Esophagus muscularis mucosa (tissue), 4 donors: ENCODE data around the gene TEX54. TPM values are rescaled to one million over a fixed set of nuclear protein-coding genes. Genes with fewer than 3 reads are reported as not detected.

ENCODE experiments used
- DNase-seq: peaks from one replicate; pipeline ENCODE4 v3.0.0-alpha.2; 2017; ENCODE audit errors: extremely low spot score
- H3K27ac ChIP-seq, 4 donors: fragments of 200-600 bp; sonication (generic); replicated peaks in 1 of 4; 1 replicate in 3 of 4; 2 replicates in 1 of 4; pipeline ENCODE4 v1.5.1; 2016 to 2019; ENCODE audit warnings: mild to moderate bottlenecking in 1 of 4
- H3K27me3 ChIP-seq, 4 donors: fragments of 200-600 bp; sonication (generic); one replicate each; pipeline versions ENCODE4 v1.5.1 to v1.6.0; 2016 to 2019
- H3K36me3 ChIP-seq, 4 donors: fragments of 200-600 bp; sonication (generic); one replicate each; pipeline ENCODE4 v1.5.1; 2016 to 2019
- H3K4me1 ChIP-seq, 4 donors: fragments of 200-600 bp; sonication (generic); one replicate each; pipeline ENCODE4 v1.5.1; 2016 to 2019
- H3K4me3 ChIP-seq, 4 donors: fragments of 200-600 bp; sonication (generic); 1 replicate in 2 of 4; 2 replicates in 2 of 4; pipeline ENCODE4 v1.5.1; 2016 to 2019; ENCODE audit warnings: mild to moderate bottlenecking in 4 of 4, moderate library complexity in 1 of 4
- H3K9me3 ChIP-seq, 4 donors: fragments of 200-600 bp; sonication (generic); 1 replicate in 3 of 4; 2 replicates in 1 of 4; pipeline ENCODE4 v1.5.1; 2016 to 2019
- CTCF ChIP-seq, 3 experiments: fragments of 200-600 bp in 2 of 3; fragments of 450-650 bp in 1 of 3; sonication (generic) in 2 of 3; IDR thresholded peaks; one replicate each; pipeline ENCODE4 v1.5.1; 2017 to 2019; ENCODE audit warnings: antibody characterized with exemption in 3 of 3, mild to moderate bottlenecking in 2 of 3, moderate library complexity in 1 of 3
- EP300 ChIP-seq: sonication (generic); formaldehyde crosslinking; IDR thresholded peaks from one replicate; pipeline ENCODE4 v1.6.1; 2017; ENCODE audit warnings: antibody characterized with exemption
- POLR2A ChIP-seq: fragments of 450-650 bp; IDR thresholded peaks from one replicate; pipeline ENCODE4 v1.6.1; 2017; ENCODE audit warnings: antibody characterized with exemption, moderate library complexity, mild to moderate bottlenecking, low read depth
- POLR2AphosphoS5 ChIP-seq, 2 donors: sonication (generic); formaldehyde crosslinking; IDR thresholded peaks; one replicate each; pipeline ENCODE4 v1.6.1; 2017; ENCODE audit warnings: antibody characterized with exemption in 2 of 2
- WGBS: methylation state at CpG from one replicate; pipeline ENCODE4 v1.1.5; 2018; 5-methylcytosine and 5-hydroxymethylcytosine counted together
- intact Hi-C: fragments of 100-400 bp; cut with DNase I; formaldehyde crosslinking; loops from one replicate; pipeline ENCODE4 v1.15.1; 2023
- total RNA-seq, 4 donors: library from RNA; depleted of rRNA; stranded (reverse); fragments of >200 nt; gene quantifications; one replicate each; pipeline versions ENCODE4 v1.1.0 to v1.2.1, GENCODE V29; 2016

The TEX54 gene
- total RNA-seq, 4 donors from 2014 or later = not detected

- TF ChIP-seq POLR2AphosphoS5 (IDR thresholded peaks at IDR 0.05) (no peak), POLR2A (no peak), CTCF (IDR thresholded peaks at IDR 0.05) (no peak), EP300 (no peak)
- WGBS = 18% methylated on average over 1 of the region's 1 CpG
- intact Hi-C loops = no loop called here
- no peak overlapping the region for H3K4me3 ChIP-seq
- H3K9me3 ChIP-seq = no peaks in the 10 kb centered on the region
- peaks cover 0 to 40% (median 34%) of the 10 kb centered on the region in 4 donors for H3K36me3 ChIP-seq
- no peak overlapping the region for H3K27ac ChIP-seq
- H3K27me3 ChIP-seq = no peaks in the 10 kb centered on the region
- H3K4me1 ChIP-seq = peaks cover 8 to 17% (median 11%) of the 10 kb centered on the region in 4 donors
- DNase-seq = no peak
Measured at GRCh38 chr11:62810748-62811147, 21.9 kb downstream of the TEX54 start.

GRCh38 chr11:62806611-62807121, 26.0 kb downstream of the TEX54 start:
- intact Hi-C loops = no loop called here
- H3K4me1 ChIP-seq = peaks cover 29 to 43% (median 32%) of the 10 kb centered on the region in 4 donors
- H3K4me3 ChIP-seq = no peak overlapping the region
- no peaks in the 10 kb centered on the region for H3K27me3 ChIP-seq
- DNase-seq = no peak
- WGBS = 86% methylated on average over 4 of the region's 5 CpGs
- TF ChIP-seq CTCF (IDR thresholded peaks at IDR 0.05) = no peak
- TF ChIP-seq POLR2AphosphoS5 (IDR thresholded peaks at IDR 0.05) = peak in 1 of 2 donors; percentile 45
- H3K9me3 ChIP-seq = no peaks in the 10 kb centered on the region
- H3K27ac ChIP-seq = peak overlapping the region; percentile 94 to 98 (median 95)
- peaks cover 11 to 31% (median 27%) of the 10 kb centered on the region in 4 donors for H3K36me3 ChIP-seq

GRCh38 chr11:62805961-62806441, 26.6 kb downstream of the TEX54 start:
- H3K9me3 ChIP-seq = no peaks in the 10 kb centered on the region
- WGBS = 24% methylated on average over 12 of the region's 12 CpGs
- peak overlapping the region; percentile 94 to 98 (median 95) for H3K27ac ChIP-seq
- DNase-seq = no peak
- H3K4me3 ChIP-seq = peak overlapping the region; percentile 83 to 99 (median 94)
- no peak for TF ChIP-seq POLR2AphosphoS5 (IDR thresholded peaks at IDR 0.05)
- no peak for TF ChIP-seq CTCF (IDR thresholded peaks at IDR 0.05)
- TF ChIP-seq POLR2A = no peak
- TF ChIP-seq EP300 = no peak
- H3K27me3 ChIP-seq = no peaks in the 10 kb centered on the region
- peaks cover 29 to 44% (median 32%) of the 10 kb centered on the region in 4 donors for H3K4me1 ChIP-seq
- intact Hi-C loops = loop anchor here (2.0 kb wide), 1 partner anchor 25 kb away; no protein-coding TSS in a partner anchor
- peaks cover 18 to 38% (median 34%) of the 10 kb centered on the region in 4 donors for H3K36me3 ChIP-seq

DNA sequence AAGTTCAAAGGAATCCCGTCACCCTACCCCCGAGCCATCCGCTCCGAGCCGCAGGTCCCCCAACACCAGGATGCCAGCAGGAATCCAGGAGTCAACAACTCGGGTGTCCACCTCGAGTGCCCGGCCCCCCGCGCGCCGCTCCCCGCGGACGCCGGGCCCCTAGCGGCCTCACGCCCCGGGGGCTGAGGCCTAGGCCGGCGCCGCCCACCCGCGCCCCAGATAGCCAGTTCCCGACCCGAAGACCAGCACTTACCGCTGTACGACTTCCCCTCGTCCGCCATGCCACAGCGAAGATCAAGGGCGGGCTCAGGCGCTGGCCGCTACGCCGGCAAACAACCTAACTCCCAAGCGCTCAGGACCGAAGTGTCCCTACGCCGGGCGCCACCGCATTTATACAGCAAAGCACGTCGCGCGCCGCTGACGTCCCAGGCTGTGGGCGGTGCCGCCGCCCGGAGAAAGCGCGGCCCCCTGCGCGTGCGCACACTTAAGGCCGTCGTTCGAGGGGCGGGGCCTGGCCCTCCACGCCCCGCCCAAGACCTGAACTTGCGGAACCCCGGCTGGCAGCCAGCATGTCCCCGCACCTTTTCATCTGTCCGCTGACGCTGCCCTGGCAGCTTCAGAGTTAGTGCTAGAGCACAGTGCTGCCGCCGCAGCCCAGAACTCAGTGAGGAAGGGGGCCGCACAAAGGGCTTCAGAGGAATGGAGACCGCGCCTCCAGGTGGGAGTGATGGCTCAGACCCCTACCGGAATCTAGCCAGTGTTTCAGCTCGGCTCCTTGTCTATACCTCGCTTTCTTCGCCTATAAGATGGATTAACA, 27.4 kb downstream of the TEX54 start, which contains the start of gene NXF1:
Gene NXF1 (minus strand): TSS at position 365 of the 817 bp plus-strand sequence. CDS start 84 bp downstream, at position 281.
- Histone ChIP-seq H3K4me3 (peak within 1 kb of the TSS; percentile 83 to 99 (median 94)), H3K36me3 (peaks cover 25 to 45% (median 41%) of the 10 kb centered on the region in 4 donors), H3K4me1 (peaks cover 29 to 44% (median 32%) of the 10 kb centered on the region in 4 donors), H3K9me3 (no peaks in the 10 kb centered on the region), H3K27ac (peak within 1 kb of the TSS; percentile 94 to 98 (median 95)), H3K27me3 (no peaks in the 10 kb centered on the region)
- DNase-seq = peak; percentile 99
- TF ChIP-seq POLR2A (peak; percentile 99), POLR2AphosphoS5 (IDR thresholded peaks at IDR 0.05) (peak; percentile 100), CTCF (IDR thresholded peaks at IDR 0.05) (peak in 2 of 3 experiments; percentile 3 to 37), EP300 (no peak)
- intact Hi-C loops = loop anchor here (2.0 kb wide), 1 partner anchor 26 kb away; no protein-coding TSS in a partner anchor
- 0% methylated on average over 11 of the region's 77 CpGs for WGBS
